Measurements from ENCODE around the gene ARHGAP28. TPM values are rescaled to one million over a fixed set of nuclear protein-coding genes. Genes with fewer than 3 reads are reported as not detected.

Gene ARHGAP28
- total RNA-seq, 4 donors from 2014 or later, result 0.52 to 1.7 (median 0.75) TPM

DNA sequence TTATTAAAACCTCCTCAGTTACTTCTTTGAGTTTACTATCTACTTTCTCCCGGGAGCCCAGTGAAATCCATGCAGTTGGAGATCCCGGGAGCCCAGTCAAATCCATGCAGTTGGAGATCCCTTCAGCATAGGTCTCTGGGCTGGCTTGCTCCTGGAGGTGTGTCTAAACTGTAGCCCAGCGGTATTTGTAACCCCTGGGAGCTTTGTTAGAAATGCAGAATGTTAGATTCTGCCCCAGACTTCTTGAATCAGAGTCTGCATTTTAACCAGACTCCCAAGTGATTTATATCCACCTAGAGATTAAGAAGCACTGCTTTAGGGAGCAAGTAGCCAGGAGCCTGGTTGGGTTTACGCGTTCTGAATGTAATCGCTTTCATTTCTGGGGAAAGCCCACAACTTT, 54.5 kb downstream of the ARHGAP28 start:
- TF ChIP-seq POLR2A (IDR thresholded peaks at IDR 0.05; ENCODE audit: low read depth), result no peak
- TF ChIP-seq, protein P1, sequence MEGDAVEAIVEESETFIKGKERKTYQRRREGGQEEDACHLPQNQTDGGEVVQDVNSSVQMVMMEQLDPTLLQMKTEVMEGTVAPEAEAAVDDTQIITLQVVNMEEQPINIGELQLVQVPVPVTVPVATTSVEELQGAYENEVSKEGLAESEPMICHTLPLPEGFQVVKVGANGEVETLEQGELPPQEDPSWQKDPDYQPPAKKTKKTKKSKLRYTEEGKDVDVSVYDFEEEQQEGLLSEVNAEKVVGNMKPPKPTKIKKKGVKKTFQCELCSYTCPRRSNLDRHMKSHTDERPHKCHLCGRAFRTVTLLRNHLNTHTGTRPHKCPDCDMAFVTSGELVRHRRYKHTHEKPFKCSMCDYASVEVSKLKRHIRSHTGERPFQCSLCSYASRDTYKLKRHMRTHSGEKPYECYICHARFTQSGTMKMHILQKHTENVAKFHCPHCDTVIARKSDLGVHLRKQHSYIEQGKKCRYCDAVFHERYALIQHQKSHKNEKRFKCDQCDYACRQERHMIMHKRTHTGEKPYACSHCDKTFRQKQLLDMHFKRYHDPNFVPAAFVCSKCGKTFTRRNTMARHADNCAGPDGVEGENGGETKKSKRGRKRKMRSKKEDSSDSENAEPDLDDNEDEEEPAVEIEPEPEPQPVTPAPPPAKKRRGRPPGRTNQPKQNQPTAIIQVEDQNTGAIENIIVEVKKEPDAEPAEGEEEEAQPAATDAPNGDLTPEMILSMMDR (IDR thresholded peaks at IDR 0.05), result no peak
- no peak for TF ChIP-seq EP300 (IDR thresholded peaks at IDR 0.05)
- no peak for TF ChIP-seq POLR2AphosphoS5 (IDR thresholded peaks at IDR 0.05)
- no peak overlapping the region for H3K4me3 ChIP-seq
- DNase-seq (ENCODE audit: extremely low spot score), result no peak
- peaks cover 9 to 14% (median 13%) of the 10 kb centered on the region in 4 donors for H3K4me1 ChIP-seq
- intact Hi-C loops (cut with DNase I), result no loop called here
- H3K27me3 ChIP-seq, result no peaks in the 10 kb centered on the region
- WGBS, result 87% methylated on average over 6 of the region's 6 CpGs
- no peaks in the 10 kb centered on the region for H3K36me3 ChIP-seq
- H3K27ac ChIP-seq (replicated peaks in 1 of 4), result no peak overlapping the region
- H3K9me3 ChIP-seq, result no peaks in the 10 kb centered on the region

DNA sequence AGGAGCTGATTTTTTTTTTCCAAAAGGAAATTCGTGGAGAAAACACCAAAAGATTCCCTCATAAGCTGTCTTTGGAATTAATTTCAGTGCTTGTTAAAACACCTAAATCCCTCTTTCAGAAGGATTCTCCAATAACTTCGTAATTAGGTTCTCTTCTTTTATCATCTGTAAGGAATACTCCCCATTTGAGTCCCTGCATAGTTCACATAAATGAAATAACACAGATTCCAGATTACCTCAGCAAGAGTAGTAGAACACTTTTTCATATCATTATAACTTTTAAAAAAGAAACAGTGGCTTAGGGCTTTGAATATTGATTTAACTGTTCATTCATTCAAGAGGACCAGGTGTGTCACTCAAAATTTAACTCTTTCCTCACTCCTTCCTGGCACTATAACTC, 55.5 kb downstream of the ARHGAP28 start:
- Histone ChIP-seq H3K9me3 (no peaks in the 10 kb centered on the region), H3K27ac (replicated peaks in 1 of 4) (no peak overlapping the region), H3K4me3 (no peak overlapping the region), H3K36me3 (no peaks in the 10 kb centered on the region), H3K4me1 (peaks cover 9 to 14% (median 13%) of the 10 kb centered on the region in 4 donors), H3K27me3 (no peaks in the 10 kb centered on the region)
- 66% methylated on average over 2 of the region's 2 CpGs for WGBS
- DNase-seq (ENCODE audit: extremely low spot score), result no peak
- TF ChIP-seq, protein P1 (IDR thresholded peaks at IDR 0.05), result no peak
- TF ChIP-seq POLR2AphosphoS5 (IDR thresholded peaks at IDR 0.05) (no peak), POLR2A (IDR thresholded peaks at IDR 0.05; ENCODE audit: low read depth) (no peak), EP300 (IDR thresholded peaks at IDR 0.05) (no peak)
- intact Hi-C loops (cut with DNase I), result no loop called here

DNA sequence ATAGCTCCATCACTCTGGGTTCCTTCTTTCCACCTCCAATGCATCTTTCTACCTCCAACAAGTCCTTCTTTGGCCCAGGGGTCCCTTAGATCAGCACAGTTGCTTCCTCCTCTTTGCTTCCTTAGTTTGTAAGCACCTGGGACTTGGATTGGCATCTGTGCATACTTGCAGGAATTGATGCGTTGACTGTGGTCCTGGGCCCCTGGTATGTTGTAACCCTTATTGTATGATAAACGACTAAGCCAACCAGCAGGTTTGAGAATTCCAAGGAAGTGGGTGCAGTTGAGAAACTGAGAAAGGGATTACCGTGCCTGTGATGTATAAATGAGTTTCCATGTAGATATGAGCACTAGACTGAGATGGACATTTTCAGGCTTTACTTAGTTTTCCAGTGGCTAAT, 55.9 kb downstream of the ARHGAP28 start:
- H3K9me3 ChIP-seq, result no peaks in the 10 kb centered on the region
- intact Hi-C loops (cut with DNase I), result no loop called here
- H3K27me3 ChIP-seq, result no peaks in the 10 kb centered on the region
- H3K36me3 ChIP-seq, result no peaks in the 10 kb centered on the region
- H3K4me1 ChIP-seq, result peaks cover 9 to 14% (median 13%) of the 10 kb centered on the region in 4 donors
- DNase-seq (ENCODE audit: extremely low spot score), result no peak
- 97% methylated on average over 3 of the region's 3 CpGs for WGBS
- no peak overlapping the region for H3K27ac ChIP-seq (replicated peaks in 1 of 4)
- no peak for TF ChIP-seq POLR2A (IDR thresholded peaks at IDR 0.05; ENCODE audit: low read depth)
- no peak for TF ChIP-seq POLR2AphosphoS5 (IDR thresholded peaks at IDR 0.05)
- no peak for TF ChIP-seq EP300 (IDR thresholded peaks at IDR 0.05)
- TF ChIP-seq, protein P1 (IDR thresholded peaks at IDR 0.05), result no peak
- H3K4me3 ChIP-seq, result no peak overlapping the region

DNA sequence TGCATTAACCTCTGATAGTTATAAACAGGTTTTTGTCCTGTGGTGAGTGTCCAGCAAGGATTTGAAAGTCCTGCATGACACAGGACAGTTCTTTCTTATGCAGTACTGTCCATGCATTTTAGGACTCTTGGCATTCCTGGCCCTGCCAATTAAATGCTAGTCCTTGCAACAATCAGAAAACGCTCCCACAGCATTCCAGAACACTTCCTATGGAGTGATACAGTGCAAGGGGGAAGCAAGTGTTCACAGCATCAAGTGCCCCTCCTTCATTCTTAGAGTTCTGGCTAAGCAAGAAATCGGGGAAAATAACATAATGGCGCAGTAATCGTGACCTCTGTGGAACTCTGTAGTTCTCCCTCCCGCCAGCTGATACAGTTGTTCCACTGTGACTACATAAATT, 62.9 kb downstream of the ARHGAP28 start:
- TF ChIP-seq POLR2AphosphoS5 (IDR thresholded peaks at IDR 0.05) (no peak), POLR2A (IDR thresholded peaks at IDR 0.05; ENCODE audit: low read depth) (no peak), EP300 (IDR thresholded peaks at IDR 0.05) (no peak)
- TF ChIP-seq, protein P1 (IDR thresholded peaks at IDR 0.05), result no peak
- no peak overlapping the region for H3K27ac ChIP-seq (replicated peaks in 1 of 4)
- H3K4me3 ChIP-seq, result no peak overlapping the region
- DNase-seq (ENCODE audit: extremely low spot score), result no peak
- intact Hi-C loops (cut with DNase I), result no loop called here
- 94% methylated on average over 5 of the region's 5 CpGs for WGBS
- H3K36me3 ChIP-seq, result no peaks in the 10 kb centered on the region
- no peaks in the 10 kb centered on the region for H3K9me3 ChIP-seq
- no peaks in the 10 kb centered on the region for H3K4me1 ChIP-seq
- H3K27me3 ChIP-seq, result no peaks in the 10 kb centered on the region

DNA sequence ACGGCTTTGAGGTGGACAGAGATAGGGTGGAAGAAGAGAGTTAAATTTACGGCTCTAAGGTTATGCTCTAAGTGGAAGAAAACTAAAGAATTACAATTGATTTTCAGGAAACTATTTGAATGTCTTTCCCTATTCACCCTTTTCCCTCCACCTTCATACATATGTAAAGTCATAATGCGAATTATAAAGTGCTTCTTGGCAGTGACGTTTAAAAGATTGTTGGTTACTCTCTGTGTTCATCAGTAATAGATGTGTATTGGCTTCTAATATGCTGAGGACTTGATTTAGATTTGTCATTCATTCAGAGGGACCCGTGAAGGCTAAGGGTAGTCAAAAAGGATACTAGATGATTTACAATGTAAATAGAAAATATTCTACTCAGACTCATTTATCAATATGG, 63.9 kb downstream of the ARHGAP28 start:
- Histone ChIP-seq H3K27me3 (no peaks in the 10 kb centered on the region), H3K27ac (replicated peaks in 1 of 4) (no peak overlapping the region)
- TF ChIP-seq, protein P1 (IDR thresholded peaks at IDR 0.05), result no peak
- TF ChIP-seq EP300 (IDR thresholded peaks at IDR 0.05), result no peak
- no peak for TF ChIP-seq POLR2AphosphoS5 (IDR thresholded peaks at IDR 0.05)
- TF ChIP-seq POLR2A (IDR thresholded peaks at IDR 0.05; ENCODE audit: low read depth), result no peak

More for the DNA sequence above, 63.9 kb downstream of the ARHGAP28 start:
- WGBS, result 89% methylated on average over 5 of the region's 5 CpGs
- Histone ChIP-seq H3K36me3 (no peaks in the 10 kb centered on the region), H3K4me1 (no peaks in the 10 kb centered on the region), H3K9me3 (no peaks in the 10 kb centered on the region), H3K4me3 (no peak overlapping the region)
- no peak for DNase-seq (ENCODE audit: extremely low spot score)
- intact Hi-C loops (cut with DNase I), result no loop called here
